H1 (cell line): ENCODE data around the gene NMRK1. TPM values are rescaled to one million over a fixed set of nuclear protein-coding genes. Genes with fewer than 3 reads are reported as not detected.

ENCODE experiments used
- ASH2L ChIP-seq: fragments of 200-600, 300-600 bp; sonication (generic); IDR thresholded peaks from one replicate; pipeline ENCODE4 v1.7.1; 2017; ENCODE audit warnings: low read length
- BRCA1 ChIP-seq: IDR thresholded peaks from 2 replicates; pipeline ENCODE4 v1.6.1; 2012; ENCODE audit warnings: low read depth, low read length, improper control_type of control experiment
- CBX8 ChIP-seq: fragments of 300-800, 300-1000 bp; sonication (generic); IDR thresholded peaks from 2 replicates; pipeline ENCODE4 v1.7.1; 2016; ENCODE audit warnings: low read depth, low read length, borderline replicate concordance
- CHD1 ChIP-seq: IDR thresholded peaks from 2 replicates; pipeline ENCODE4 v1.6.1; 2012; ENCODE audit warnings: low read depth, low read length, improper control_type of control experiment
- CHD7 ChIP-seq: fragments of 300-600 bp; sonication (generic); IDR thresholded peaks from 2 replicates; pipeline ENCODE4 v1.7.1; 2012; ENCODE audit warnings: low read length, moderate library complexity, mild to moderate bottlenecking, inconsistent platforms; ENCODE audit not compliant: insufficient replicate concordance
- HDAC2 ChIP-seq, 2 experiments: fragments of 300-600 bp in 1 of 2; sonication (generic) in 1 of 2; IDR thresholded peaks; 2 replicates each; pipeline ENCODE4 v1.6.1; 2011 to 2012; ENCODE audit warnings: low read depth in 2 of 2, low read length in 2 of 2, mild to moderate bottlenecking in 2 of 2, moderate library complexity in 2 of 2, borderline replicate concordance in 1 of 2, inconsistent platforms in 1 of 2
- KDM5A ChIP-seq: fragments of 200-600 bp; IDR thresholded peaks from 2 replicates; pipeline ENCODE4 v1.7.1; 2012; ENCODE audit warnings: mild to moderate bottlenecking, low read length, inconsistent platforms, mixed read lengths
- SIX5 ChIP-seq: IDR thresholded peaks from 2 replicates; pipeline ENCODE4 v1.6.1; 2011; ENCODE audit warnings: mild to moderate bottlenecking, low read depth, low read length
- SP2 ChIP-seq: IDR thresholded peaks from 2 replicates; pipeline ENCODE4 v1.6.1; 2012; ENCODE audit warnings: mild to moderate bottlenecking, low read length, inconsistent platforms
- polyA plus RNA-seq, 7 experiments: library from polyadenylated mRNA; depleted of rRNA in 3 of 7; stranded (reverse) in 5 of 7; unstranded in 2 of 7; fragments of >200 nt in 5 of 7; fragments of 200-250 nt in 2 of 7; gene quantifications; 1 replicate in 5 of 7; 2 replicates in 1 of 7; 4 replicates in 1 of 7; pipeline versions ENCODE4 v1.2.1 to v1.2.3, GENCODE V29; 2011 to 2013; ENCODE audit warnings: missing spikeins in 2 of 7, mixed read lengths in 2 of 7
- total RNA-seq: library from RNA; stranded (reverse); fragmentation: NEBNext Ultra II Directional; extraction: Animal tissue kit (Norgen Biotek cat#: 25700); gene quantifications from 2 replicates; pipeline ENCODE4 v1.2.1, GENCODE V29; 2021
- TF ChIP-seq, protein P1 (sequence below): IDR thresholded peaks from 2 replicates; pipeline ENCODE4 v1.6.1; 2011; ENCODE audit warnings: low read length, improper control_type of control experiment

Gene NMRK1
- total and polyA plus RNA-seq, 2 of the 8 experiments (the other 6 are each of a cell fraction or from before 2014, with no cell fraction given): 5.8 to 8.1 TPM

- no peak for TF ChIP-seq CHD7
- no peak for TF ChIP-seq SP2
- TF ChIP-seq HDAC2 (IDR thresholded peaks at IDR 0.05; ENCODE audit: borderline replicate concordance in 1 of 2, low read depth in 2 of 2, low read length in 2 of 2): no peak
- no peak for TF ChIP-seq SIX5
- no peak for TF ChIP-seq BRCA1
- TF ChIP-seq CHD1: no peak
- no peak for TF ChIP-seq KDM5A
- TF ChIP-seq ASH2L: no peak
- no peak for TF ChIP-seq CBX8
- TF ChIP-seq, protein P1, sequence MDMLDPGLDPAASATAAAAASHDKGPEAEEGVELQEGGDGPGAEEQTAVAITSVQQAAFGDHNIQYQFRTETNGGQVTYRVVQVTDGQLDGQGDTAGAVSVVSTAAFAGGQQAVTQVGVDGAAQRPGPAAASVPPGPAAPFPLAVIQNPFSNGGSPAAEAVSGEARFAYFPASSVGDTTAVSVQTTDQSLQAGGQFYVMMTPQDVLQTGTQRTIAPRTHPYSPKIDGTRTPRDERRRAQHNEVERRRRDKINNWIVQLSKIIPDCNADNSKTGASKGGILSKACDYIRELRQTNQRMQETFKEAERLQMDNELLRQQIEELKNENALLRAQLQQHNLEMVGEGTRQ: no peak
Observed at GRCh38 chr9:75105019-75105540, 17.1 kb upstream of the NMRK1 start (continued).
